ENCODE results near the gene PYM1. TPM values are rescaled to one million over a fixed set of nuclear protein-coding genes. Genes with fewer than 3 reads are reported as not detected.
"Not testable (repeated sequence)": the region's sequence is repeated elsewhere in the genome, so short reads cannot be mapped to it uniquely, and the experiment has no call there.

The PYM1 gene
- total and polyA plus RNA-seq, 2 of the 8 experiments (the other 6 are each of a cell fraction or from before 2014, with no cell fraction given): 38.7 to 58.5 TPM

- TF ChIP-seq RBBP5 (IDR thresholded peaks at IDR 0.05; ENCODE audit: borderline replicate concordance, low read depth, low read length): no peak
- TF ChIP-seq HDAC2 (IDR thresholded peaks at IDR 0.05; ENCODE audit: borderline replicate concordance in 1 of 2, low read depth in 2 of 2, low read length in 2 of 2): no peak
- no peak for TF ChIP-seq CREB1 (IDR thresholded peaks at IDR 0.05)
Observed at GRCh38 chr12:55925371-55925770, 2.3 kb downstream of the PYM1 start (continued).

- not testable (repeated sequence) for H4K20me1 ChIP-seq (replicated peaks in 1 of 2; ENCODE audit: control insufficient read depth in 1 of 2, insufficient read depth in 2 of 2, low read length in 2 of 2); H2BK5ac ChIP-seq (ENCODE audit: low read depth, low read length)
- 99% methylated on average over 9 of the region's 9 CpGs; no CpG with 5 or more reads in 1 of the 2 experiments for WGBS, 2 experiments (ENCODE audit: extremely low coverage in 1 of 2, insufficient coverage in 1 of 2, insufficient read length in 1 of 2, insufficient replicate concordance in 2 of 2, low coverage in 1 of 2, low lambda C conversion rate in 2 of 2, missing lambda C conversion rate in 1 of 2)
Observed at GRCh38 chr12:55923648-55924047, 4.0 kb downstream of the PYM1 start.

More at GRCh38 chr12:55923648-55924047, 4.0 kb downstream of the PYM1 start:
- H3K9ac ChIP-seq (replicated peaks in 1 of 4; ENCODE audit: extremely low read depth in 1 of 4, low read depth in 3 of 4, low read length in 3 of 4); H2AK5ac ChIP-seq (ENCODE audit: low read depth, low read length); H3K4me3 ChIP-seq (ENCODE audit: extremely low read depth in 1 of 4, insufficient read depth in 2 of 4, low read depth in 3 of 4, low read length in 4 of 4); H2BK20ac ChIP-seq (ENCODE audit: low read length); POLR2A ChIA-PET (ENCODE audit: partially characterized antibody); H3K56ac ChIP-seq (replicated peaks; ENCODE audit: insufficient read length, low read depth, low read length); H3K79me1 ChIP-seq (ENCODE audit: low read depth, low read length); H2AFZ ChIP-seq (ENCODE audit: low read length); DNase-seq (ENCODE audit: low read depth in 1 of 2, low spot score in 2 of 2); H2BK120ac ChIP-seq (replicated peaks; ENCODE audit: low read depth, low read length); H4K91ac ChIP-seq (replicated peaks; ENCODE audit: insufficient read length, low read length); H3K23me2 ChIP-seq (ENCODE audit: low read depth, low read length); H3K27ac ChIP-seq (ENCODE audit: low read depth, low read length); H3K23ac ChIP-seq (ENCODE audit: insufficient read length); H3K4me2 ChIP-seq (ENCODE audit: insufficient read depth in 1 of 2, low read depth in 2 of 2, low read length in 2 of 2); H3K4me1 ChIP-seq (replicated peaks in 1 of 4; ENCODE audit: control insufficient read depth in 3 of 4, insufficient read depth in 4 of 4, low read length in 3 of 4); H3K9me3 ChIP-seq (ENCODE audit: insufficient read depth in 2 of 2, low read depth in 1 of 2, low read length in 1 of 2); H3K27me3 ChIP-seq (replicated peaks in 1 of 4; ENCODE audit: control insufficient read depth in 3 of 4, extremely low read depth in 1 of 4, insufficient read depth in 3 of 4, low read length in 3 of 4); H3K14ac ChIP-seq (ENCODE audit: insufficient read length); H3K18ac ChIP-seq (ENCODE audit: extremely low read depth, low read length); H4K8ac ChIP-seq (ENCODE audit: extremely low read depth, insufficient read depth, low read length); H4K5ac ChIP-seq (ENCODE audit: insufficient read length, low read depth, low read length); H2BK15ac ChIP-seq (ENCODE audit: low read length); FAIRE-seq; H3K4ac ChIP-seq (replicated peaks; ENCODE audit: insufficient read length, low read depth, low read length); H2BK12ac ChIP-seq (ENCODE audit: low read depth, low read length): not testable (repeated sequence)
- Histone ChIP-seq H3K36me3 (ENCODE audit: control insufficient read depth in 2 of 4, insufficient read depth in 4 of 4, low read length in 3 of 4) (peaks cover 0 to 15% (median 4%) of the 10 kb centered on the region in 4 experiments; a peak in 5 of 8 replicates), H3K79me2 (ENCODE audit: control insufficient read depth in 1 of 2, insufficient read depth in 2 of 2, low read length in 2 of 2) (peaks cover 19 to 78% of the 10 kb centered on the region in 2 experiments)
- CTCF ChIA-PET (ENCODE audit: partially characterized antibody): interaction anchor here (2.4 kb wide), 1 partner anchor 96 kb away, joined by 7 read pairs; no protein-coding TSS in a partner anchor

Measured in H1 (cell line).